ENCODE data around the gene ZNF638. TPM values are rescaled to one million over a fixed set of nuclear protein-coding genes. Genes with fewer than 3 reads are reported as not detected.
"Not testable (repeated sequence)": the region's sequence is repeated elsewhere in the genome, so short reads cannot be mapped to it uniquely, and the experiment has no call there.

ZNF638 gene
- total and polyA plus RNA-seq, 3 donors from 2014 or later, result 65.0 to 226 (median 207) TPM

DNA sequence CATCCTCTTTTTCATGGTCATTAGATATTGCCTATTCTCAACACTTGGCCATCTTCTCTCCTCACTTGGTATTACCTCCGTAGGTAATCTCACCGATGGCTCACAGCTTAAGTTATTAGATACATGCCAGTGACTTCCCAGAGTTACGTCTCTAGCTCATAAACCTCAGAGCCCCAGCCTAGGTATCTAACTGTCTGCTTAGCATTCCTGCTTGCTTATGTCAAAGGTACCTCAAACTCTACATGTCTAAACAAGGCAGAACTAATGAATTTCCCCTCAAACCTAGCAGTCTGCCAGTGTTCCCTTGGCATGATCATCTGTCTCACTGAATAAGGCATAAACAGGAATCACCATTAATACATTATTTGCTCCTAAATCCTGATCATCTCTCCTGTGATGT lies 27.7 kb upstream of the ZNF638 start:
- H3K27ac ChIP-seq, result no peak overlapping the region
- H3K27me3 ChIP-seq, result no peaks in the 10 kb centered on the region
- H3K4me3 ChIP-seq, result no peak overlapping the region
- no peaks in the 10 kb centered on the region for H3K9me3 ChIP-seq
- TF ChIP-seq, protein P1, sequence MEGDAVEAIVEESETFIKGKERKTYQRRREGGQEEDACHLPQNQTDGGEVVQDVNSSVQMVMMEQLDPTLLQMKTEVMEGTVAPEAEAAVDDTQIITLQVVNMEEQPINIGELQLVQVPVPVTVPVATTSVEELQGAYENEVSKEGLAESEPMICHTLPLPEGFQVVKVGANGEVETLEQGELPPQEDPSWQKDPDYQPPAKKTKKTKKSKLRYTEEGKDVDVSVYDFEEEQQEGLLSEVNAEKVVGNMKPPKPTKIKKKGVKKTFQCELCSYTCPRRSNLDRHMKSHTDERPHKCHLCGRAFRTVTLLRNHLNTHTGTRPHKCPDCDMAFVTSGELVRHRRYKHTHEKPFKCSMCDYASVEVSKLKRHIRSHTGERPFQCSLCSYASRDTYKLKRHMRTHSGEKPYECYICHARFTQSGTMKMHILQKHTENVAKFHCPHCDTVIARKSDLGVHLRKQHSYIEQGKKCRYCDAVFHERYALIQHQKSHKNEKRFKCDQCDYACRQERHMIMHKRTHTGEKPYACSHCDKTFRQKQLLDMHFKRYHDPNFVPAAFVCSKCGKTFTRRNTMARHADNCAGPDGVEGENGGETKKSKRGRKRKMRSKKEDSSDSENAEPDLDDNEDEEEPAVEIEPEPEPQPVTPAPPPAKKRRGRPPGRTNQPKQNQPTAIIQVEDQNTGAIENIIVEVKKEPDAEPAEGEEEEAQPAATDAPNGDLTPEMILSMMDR (IDR thresholded peaks at IDR 0.05), result no peak
- TF ChIP-seq POLR2A (IDR thresholded peaks at IDR 0.05), result no peak
- no peak for DNase-seq
- no peaks in the 10 kb centered on the region for H3K36me3 ChIP-seq (ENCODE audit: low read depth, missing control alignments)
- intact Hi-C loops (cut with DNase I; ENCODE audit: low total_unique reads), result no loop called here
- 88 to 94% methylated on average over 3 of the region's 3 CpGs for WGBS, 2 donors
- H3K4me1 ChIP-seq, result no peaks in the 10 kb centered on the region

DNA sequence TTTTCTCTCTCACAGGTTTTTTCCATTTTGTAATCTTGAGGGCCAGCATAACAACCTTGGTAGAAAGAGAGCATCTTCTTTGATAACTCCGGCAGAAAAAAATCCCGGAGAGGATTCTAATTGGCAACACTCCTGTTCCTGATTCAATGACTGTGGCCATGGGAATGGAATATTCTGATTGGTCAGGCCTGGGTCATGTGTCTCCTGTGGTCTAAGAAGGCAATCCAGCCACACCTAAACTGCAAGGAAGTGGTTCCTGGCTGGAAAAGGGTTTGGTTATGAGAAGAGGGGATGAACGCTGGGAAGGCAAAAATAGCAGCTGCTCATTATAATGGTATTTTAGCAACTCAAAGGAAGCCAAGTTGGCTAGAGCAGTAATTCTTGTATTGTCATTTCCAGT lies 24.8 kb upstream of the ZNF638 start:
- Histone ChIP-seq H3K27me3 (no peaks in the 10 kb centered on the region), H3K9me3 (no peaks in the 10 kb centered on the region), H3K4me1 (no peaks in the 10 kb centered on the region), H3K36me3 (ENCODE audit: low read depth, missing control alignments) (no peaks in the 10 kb centered on the region), H3K27ac (no peak overlapping the region), H3K4me3 (no peak overlapping the region)
- intact Hi-C loops (cut with DNase I; ENCODE audit: low total_unique reads), result no loop called here
- TF ChIP-seq, protein P1 (IDR thresholded peaks at IDR 0.05), result no peak
- no peak for TF ChIP-seq POLR2A (IDR thresholded peaks at IDR 0.05)
- DNase-seq, result no peak
- WGBS, 2 donors, result 53 to 75% methylated on average over 3 of the region's 3 CpGs

DNA sequence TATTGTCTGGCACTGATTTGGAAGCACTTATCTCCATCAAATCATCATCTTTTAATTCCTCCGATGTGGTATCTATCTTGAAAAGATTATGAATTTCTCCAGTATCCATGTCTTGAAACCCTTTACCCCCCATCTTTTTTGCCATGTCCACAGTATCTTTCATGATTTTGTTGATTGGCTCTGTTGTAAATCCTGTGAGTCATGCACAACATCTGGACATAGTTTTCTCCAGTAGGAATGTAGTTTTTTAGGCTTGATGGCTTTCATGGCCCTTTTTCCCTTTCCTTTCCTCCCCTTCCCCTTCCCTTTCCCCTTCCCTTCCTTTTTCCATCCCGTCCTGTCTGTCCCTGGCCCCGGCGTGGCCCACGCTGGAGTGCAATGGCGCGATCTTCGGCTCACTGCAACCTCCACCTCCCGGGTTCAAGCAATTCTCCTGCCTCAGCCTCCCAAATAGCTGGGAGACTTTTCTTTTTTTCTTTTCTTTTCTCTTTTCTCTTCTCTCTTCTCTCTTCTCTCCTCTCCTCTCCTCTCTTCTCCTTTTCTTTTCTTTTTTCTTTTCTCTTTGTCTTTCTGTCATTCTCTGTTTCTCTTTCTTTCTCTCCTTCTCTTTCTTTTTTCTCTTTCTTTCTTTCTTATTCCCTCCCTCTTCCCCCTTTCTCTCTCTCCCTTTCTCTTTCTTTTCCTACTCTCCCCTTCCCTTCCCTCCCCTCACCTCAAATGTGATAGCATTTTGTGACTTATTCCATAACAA lies 18.4 kb upstream of the ZNF638 start:
- Histone ChIP-seq H3K9me3 (no peaks in the 10 kb centered on the region), H3K36me3 (ENCODE audit: low read depth, missing control alignments) (no peaks in the 10 kb centered on the region), H3K4me3 (no peak overlapping the region), H3K27ac (no peak overlapping the region), H3K4me1 (no peaks in the 10 kb centered on the region), H3K27me3 (no peaks in the 10 kb centered on the region)
- 90 to 95% methylated on average over 9 of the region's 9 CpGs for WGBS, 2 donors
- intact Hi-C loops (cut with DNase I; ENCODE audit: low total_unique reads), result no loop called here
- no peak for DNase-seq
- TF ChIP-seq, protein P1 (IDR thresholded peaks at IDR 0.05), result no peak
- no peak for TF ChIP-seq POLR2A (IDR thresholded peaks at IDR 0.05)

DNA sequence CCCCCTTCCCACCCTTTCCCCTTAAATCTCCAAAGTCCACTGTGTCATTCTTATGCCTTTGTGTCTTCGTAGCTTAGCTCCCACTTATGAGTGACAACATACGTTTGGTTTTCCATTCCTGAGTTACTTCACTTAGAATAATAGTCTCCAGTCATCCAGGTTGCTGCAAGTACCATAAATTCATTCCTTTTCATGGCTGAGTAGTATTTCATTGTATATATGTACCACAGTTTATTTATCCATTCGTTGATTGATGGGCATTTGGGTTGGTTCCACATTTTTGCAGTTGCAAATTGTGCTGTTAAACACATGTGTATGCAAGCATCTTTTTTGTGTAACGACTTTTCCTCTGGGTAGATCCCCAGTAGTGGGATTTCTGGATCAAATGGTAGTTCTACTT lies 14.5 kb upstream of the ZNF638 start:
- DNase-seq, result no peak
- intact Hi-C loops (cut with DNase I; ENCODE audit: low total_unique reads), result no loop called here
- Histone ChIP-seq H3K27ac (no peak overlapping the region), H3K9me3 (no peaks in the 10 kb centered on the region), H3K27me3 (no peaks in the 10 kb centered on the region), H3K4me1 (no peaks in the 10 kb centered on the region), H3K4me3 (no peak overlapping the region), H3K36me3 (ENCODE audit: low read depth, missing control alignments) (no peaks in the 10 kb centered on the region)
- 91 to 92% methylated on average over 4 of the region's 4 CpGs for WGBS, 2 donors
- TF ChIP-seq, protein P1 (IDR thresholded peaks at IDR 0.05), result no peak
- no peak for TF ChIP-seq POLR2A (IDR thresholded peaks at IDR 0.05)

DNA sequence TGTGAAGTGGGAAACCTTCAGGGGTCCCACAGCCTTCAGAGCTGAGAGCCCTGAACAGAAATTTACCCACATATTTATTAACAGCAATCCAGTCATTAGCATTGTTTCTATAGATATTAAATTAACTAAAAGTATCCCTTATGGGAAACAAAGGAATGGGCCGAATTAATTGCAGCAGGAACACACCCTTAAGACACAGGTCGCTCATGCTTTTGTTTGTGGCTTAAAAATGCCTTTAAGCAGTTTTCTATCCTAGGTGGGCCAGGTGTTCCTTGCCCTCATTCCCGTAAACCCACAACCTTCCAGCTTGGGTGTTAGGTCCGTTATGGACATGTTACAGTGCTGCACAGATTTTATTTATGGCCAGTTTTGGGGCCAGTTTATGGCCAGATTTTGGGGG lies 13.7 kb upstream of the ZNF638 start:
- H3K36me3 ChIP-seq (ENCODE audit: low read depth, missing control alignments); H3K27ac ChIP-seq; H3K4me1 ChIP-seq; H3K27me3 ChIP-seq; intact Hi-C loops (cut with DNase I; ENCODE audit: low total_unique reads); H3K9me3 ChIP-seq; DNase-seq; H3K4me3 ChIP-seq: not testable (repeated sequence)
- 91 to 95% methylated on average over 4 of the region's 4 CpGs for WGBS, 2 donors
